Psoas muscle (tissue), 8 donors: Measurements from ENCODE around the gene USP48. TPM values are rescaled to one million over a fixed set of nuclear protein-coding genes. Genes with fewer than 3 reads are reported as not detected.

Source experiments
- ATAC-seq, 4 donors: fragments of 200-7000 bp; cut with Tn5 transposase; one replicate each; pipeline ENCODE4 v1.9.1; 2020; ENCODE audit warnings: moderate library complexity in 3 of 4, mild to moderate bottlenecking in 2 of 4
- DNase-seq, 2 donors: peaks; one replicate each; pipeline ENCODE4 v3.0.0-alpha.2; 2020
- H3K27ac ChIP-seq: fragments of 200-600 bp; one replicate; pipeline ENCODE4 v1.8.0; 2022
- H3K27me3 ChIP-seq, 3 donors: fragments of 200-600 bp in 1 of 3; one replicate each; pipeline versions ENCODE4 v1.6.1 to v1.8.0; 2013 to 2022; ENCODE audit warnings: low read length in 2 of 3, mild to moderate bottlenecking in 2 of 3, moderate library complexity in 1 of 3; ENCODE audit not compliant: insufficient read depth in 3 of 3
- H3K36me3 ChIP-seq, 2 donors: fragments of 200-600 bp in 1 of 2; one replicate each; pipeline versions ENCODE4 v1.6.1 to v1.8.0; 2013 to 2022; ENCODE audit warnings: low read depth in 1 of 2, mild to moderate bottlenecking in 1 of 2, moderate library complexity in 1 of 2; ENCODE audit not compliant: insufficient read depth in 1 of 2
- H3K4me1 ChIP-seq: fragments of 200-600 bp; one replicate; pipeline ENCODE4 v1.8.0; 2022
- H3K4me3 ChIP-seq: fragments of 200-600 bp; one replicate; pipeline ENCODE4 v1.8.0; 2022; ENCODE audit warnings: mild to moderate bottlenecking
- H3K9me3 ChIP-seq: fragments of 200-600 bp; one replicate; pipeline ENCODE4 v1.8.0; 2022
- WGBS, 3 donors: extraction: QIAGEN DNeasy Blood & Tissue Kit; methylation state at CpG; one replicate each; pipeline versions ENCODE4 v1.1.6 to v1.1.7; 2013; 5-methylcytosine and 5-hydroxymethylcytosine counted together
- intact Hi-C, 2 donors: fragments of 100-400 bp; cut with DNase I; formaldehyde crosslinking; loops; one replicate each; pipeline versions ENCODE4 v1.11.0 to v1.14.2; 2022
- long read RNA-seq, 2 donors: library from polyadenylated mRNA; unstranded; transcript quantifications; one replicate each; pipeline ENCODE4 v2.0.0, GENCODE V29; 2021
- polyA plus RNA-seq, 3 donors: library from polyadenylated mRNA; stranded (reverse); fragments of 200-250 nt; gene quantifications; one replicate each; pipeline ENCODE4 v1.2.3, GENCODE V29; 2013
- total RNA-seq, 4 donors: library from RNA; stranded (reverse); fragmentation: NEBNext Ultra II Directional in 2 of 4; extraction: Animal tissue kit (Norgen Biotek cat#: 25700) in 2 of 4; gene quantifications; one replicate each; pipeline versions ENCODE4 v1.2.1 to v1.2.4, GENCODE V29; 2021 to 2023
- TF ChIP-seq, protein P1 (sequence below): fragments of 200-600 bp; IDR thresholded peaks from one replicate; pipeline ENCODE4 v1.8.0; 2022; ENCODE audit warnings: antibody characterized with exemption
- donor health status: healthy with polysubstance abuse.
- donor health status: DM: no; HTN: no; CAD: no; lungs with moderate emphysema.
- donor health status: Bipolar disorder and iron deficiency.
- donor health status: healthy.
- donor health status: DM: yes; HTN: yes; CAD: no.
- donor health status: DM: no; HTN: no; CAD: no.
- donor health status: DM: no; HTN: no; CAD: no.
- donor health status: DM: yes; HTN: yes; CAD: no.

Gene USP48
- total RNA-seq (10 to 100 TPM; 20.3 to 35.9 (median 21.4) TPM), polyA plus RNA-seq (10 to 100 TPM in 2 of 3 donors, 1 to 10 TPM in 1; 9.7 to 19.9 (median 13.0) TPM)
- long read RNA-seq, donor 1, partial matches to known transcripts, result 16 of 23 reads
- long read RNA-seq, donor 1, other reads (novel, unspliced or antisense), result 5 of 23 reads
- long read RNA-seq, donor 2, full-length matches to known transcripts, result 12 of 46 reads
- long read RNA-seq, donor 2, partial matches to known transcripts, result 28 of 46 reads
- long read RNA-seq, donor 2, other reads (novel, unspliced or antisense), result 6 of 46 reads

GRCh38 chr1:21782868-21783678 lies at the start of gene USP48:
Gene USP48, minus strand, starts transcription at chr1:21783149. Its CDS starts 192 bp downstream, at chr1:21782957.
- 0% methylated on average over 59 to 82 of the region's 82 CpGs for WGBS, 3 donors
- Histone ChIP-seq H3K9me3 (no peaks in the 10 kb centered on the region), H3K36me3 (no peaks in the 10 kb centered on the region), H3K27ac (peak within 1 kb of the TSS; percentile 100), H3K27me3 (no peaks in the 10 kb centered on the region), H3K4me3 (peak within 1 kb of the TSS; percentile 82), H3K4me1 (peaks cover 8% of the 10 kb centered on the region)
- TF ChIP-seq, protein P1, sequence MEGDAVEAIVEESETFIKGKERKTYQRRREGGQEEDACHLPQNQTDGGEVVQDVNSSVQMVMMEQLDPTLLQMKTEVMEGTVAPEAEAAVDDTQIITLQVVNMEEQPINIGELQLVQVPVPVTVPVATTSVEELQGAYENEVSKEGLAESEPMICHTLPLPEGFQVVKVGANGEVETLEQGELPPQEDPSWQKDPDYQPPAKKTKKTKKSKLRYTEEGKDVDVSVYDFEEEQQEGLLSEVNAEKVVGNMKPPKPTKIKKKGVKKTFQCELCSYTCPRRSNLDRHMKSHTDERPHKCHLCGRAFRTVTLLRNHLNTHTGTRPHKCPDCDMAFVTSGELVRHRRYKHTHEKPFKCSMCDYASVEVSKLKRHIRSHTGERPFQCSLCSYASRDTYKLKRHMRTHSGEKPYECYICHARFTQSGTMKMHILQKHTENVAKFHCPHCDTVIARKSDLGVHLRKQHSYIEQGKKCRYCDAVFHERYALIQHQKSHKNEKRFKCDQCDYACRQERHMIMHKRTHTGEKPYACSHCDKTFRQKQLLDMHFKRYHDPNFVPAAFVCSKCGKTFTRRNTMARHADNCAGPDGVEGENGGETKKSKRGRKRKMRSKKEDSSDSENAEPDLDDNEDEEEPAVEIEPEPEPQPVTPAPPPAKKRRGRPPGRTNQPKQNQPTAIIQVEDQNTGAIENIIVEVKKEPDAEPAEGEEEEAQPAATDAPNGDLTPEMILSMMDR, result no peak
- intact Hi-C loops, result no loop called here
- peak; percentile 93 to 96 (median 95) for ATAC-seq
- DNase-seq, result peak; percentile 97 to 99

DNA sequence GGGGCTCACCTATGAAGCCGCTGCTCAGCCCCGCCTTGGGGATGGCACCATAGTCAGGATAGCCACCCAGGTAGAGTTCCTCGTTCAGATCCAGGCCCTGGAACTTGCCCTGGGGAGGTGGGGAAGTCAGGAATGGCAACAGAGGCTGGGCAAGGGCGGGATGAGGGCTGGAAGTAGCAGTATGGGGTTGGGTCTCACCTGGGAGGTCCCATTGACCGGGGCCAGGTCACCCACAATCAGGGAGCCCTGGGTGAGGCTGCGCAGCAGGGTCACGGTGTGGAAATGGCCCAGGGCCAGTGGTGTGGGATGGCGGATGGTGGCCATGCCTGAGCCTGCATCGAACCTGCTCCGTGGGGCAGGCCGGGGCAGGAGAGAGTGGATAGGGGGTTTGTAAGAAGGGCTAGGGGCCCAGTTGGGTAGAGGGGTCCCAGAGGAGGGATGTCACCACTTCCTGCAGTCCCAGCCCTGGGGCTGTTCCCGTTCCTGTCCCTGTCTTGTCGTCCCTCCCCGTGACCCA lies 48.6 kb upstream of the USP48 start:
- Histone ChIP-seq H3K9me3 (peaks cover 9% of the 10 kb centered on the region), H3K36me3 (peaks cover 20 to 99% of the 10 kb centered on the region in 2 donors), H3K27me3 (no peaks in the 10 kb centered on the region), H3K27ac (no peak overlapping the region), H3K4me3 (no peak overlapping the region), H3K4me1 (no peaks in the 10 kb centered on the region)
- intact Hi-C loops, result no loop called here
- DNase-seq (peak in 1 of 2 donors; percentile 34), ATAC-seq (no peak)
- TF ChIP-seq, protein P1, result no peak
- WGBS, 3 donors, result 84 to 89% (median 87%) methylated on average over 13 to 14 of the region's 14 CpGs

DNA sequence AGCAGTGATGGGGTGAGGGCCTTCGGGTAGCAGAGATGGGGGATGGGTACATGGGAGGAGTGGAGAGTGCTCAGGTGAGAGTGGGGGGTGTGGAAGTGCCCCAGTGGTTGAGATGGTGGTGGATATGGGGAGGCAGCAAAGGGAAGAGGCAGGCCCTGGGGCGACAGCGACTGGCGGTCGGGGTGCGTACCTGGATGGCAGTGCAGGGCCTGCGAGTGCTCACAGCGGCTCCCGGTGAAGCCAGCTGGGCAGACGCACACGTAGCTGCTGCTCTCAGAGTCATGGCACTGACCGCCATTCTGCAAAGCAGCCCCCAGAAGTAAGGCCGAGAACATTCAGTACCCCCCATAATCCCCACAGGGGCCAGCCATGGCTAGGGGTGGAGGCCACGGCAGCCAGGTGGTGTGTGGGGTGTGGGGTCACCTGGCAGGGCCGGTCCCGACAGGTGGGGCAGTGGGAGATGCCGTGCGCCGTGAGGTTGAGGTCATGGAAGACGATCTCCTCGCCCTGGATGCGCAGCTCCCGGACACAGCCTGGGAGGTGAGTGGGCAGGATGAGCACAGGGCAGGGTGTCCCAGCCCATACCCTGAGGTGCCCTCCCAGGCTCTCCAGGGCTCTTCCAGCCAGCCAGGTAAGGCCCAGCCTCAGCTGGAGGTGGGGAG lies 48.0 kb upstream of the USP48 start:
- WGBS, 3 donors, result 92 to 94% (median 93%) methylated on average over 17 to 23 of the region's 23 CpGs
- intact Hi-C loops, result no loop called here
- ATAC-seq (no peak), DNase-seq (peak in 1 of 2 donors; percentile 40)
- H3K27ac ChIP-seq, result no peak overlapping the region
- no peaks in the 10 kb centered on the region for H3K27me3 ChIP-seq
- peaks cover 20 to 99% of the 10 kb centered on the region in 2 donors for H3K36me3 ChIP-seq
- no peaks in the 10 kb centered on the region for H3K4me1 ChIP-seq
- H3K4me3 ChIP-seq, result no peak overlapping the region
- H3K9me3 ChIP-seq, result peaks cover 9% of the 10 kb centered on the region
- TF ChIP-seq, protein P1, result no peak

GRCh38 chr1:21829294-21829693 lies 46.3 kb upstream of the USP48 start:
- no peak overlapping the region for H3K4me3 ChIP-seq
- peaks cover 20 to 99% of the 10 kb centered on the region in 2 donors for H3K36me3 ChIP-seq
- ATAC-seq (no peak), DNase-seq (peak in 1 of 2 donors; percentile 46)
- H3K27me3 ChIP-seq, result no peaks in the 10 kb centered on the region
- no peaks in the 10 kb centered on the region for H3K4me1 ChIP-seq
- peaks cover 4% of the 10 kb centered on the region for H3K9me3 ChIP-seq
- intact Hi-C loops, result no loop called here
- 89 to 94% (median 93%) methylated on average over 17 of the region's 17 CpGs for WGBS, 3 donors
- H3K27ac ChIP-seq, result no peak overlapping the region
- TF ChIP-seq, protein P1, result no peak
